Ascending aorta (tissue), 2 donors: ENCODE measurements around the gene BANP. TPM values are rescaled to one million over a fixed set of nuclear protein-coding genes. Genes with fewer than 3 reads are reported as not detected.

Experiments used
- DNase-seq, 2 donors: peaks; one replicate each; pipeline ENCODE4 v3.0.0-alpha.2; 2019; ENCODE audit warnings: low spot score in 2 of 2
- H3K27ac ChIP-seq, 2 donors: fragments of 200-600 bp; sonication (generic); one replicate each; pipeline ENCODE4 v1.5.1; 2016 to 2017; ENCODE audit warnings: mild to moderate bottlenecking in 1 of 2
- H3K27me3 ChIP-seq: fragments of 200-600 bp; sonication (generic); one replicate; pipeline ENCODE4 v1.5.1; 2017
- H3K36me3 ChIP-seq, 2 donors: fragments of 200-600 bp; sonication (generic); one replicate each; pipeline ENCODE4 v1.5.1; 2016
- H3K4me1 ChIP-seq, 2 donors: fragments of 200-600 bp; sonication (generic); one replicate each; pipeline ENCODE4 v1.5.1; 2016 to 2017; ENCODE audit warnings: mild to moderate bottlenecking in 1 of 2
- H3K4me3 ChIP-seq, 2 donors: fragments of 200-600 bp; sonication (generic); one replicate each; pipeline ENCODE4 v1.5.1; 2016 to 2017; ENCODE audit warnings: mild to moderate bottlenecking in 1 of 2
- H3K9me3 ChIP-seq, 2 donors: fragments of 200-600 bp; sonication (generic); one replicate each; pipeline ENCODE4 v1.5.1; 2016
- CTCF ChIP-seq, 3 experiments: fragments of 200-600 bp in 2 of 3; fragments of 450-650 bp in 1 of 3; sonication (generic) in 2 of 3; IDR thresholded peaks; one replicate each; pipeline ENCODE4 v1.5.1; 2016 to 2019; ENCODE audit warnings: antibody characterized with exemption in 3 of 3, mild to moderate bottlenecking in 1 of 3, moderate library complexity in 1 of 3
- intact Hi-C: fragments of 100-400 bp; cut with DNase I; formaldehyde crosslinking; loops from one replicate; pipeline ENCODE4 v1.15.1; 2023
- total RNA-seq: library from RNA; depleted of rRNA; stranded (reverse); fragments of >200 nt; gene quantifications from one replicate; pipeline ENCODE4 v1.1.0, GENCODE V29; 2016

Gene BANP
- total RNA-seq, 1 donor from 2014 or later, result 23.4 TPM

DNA sequence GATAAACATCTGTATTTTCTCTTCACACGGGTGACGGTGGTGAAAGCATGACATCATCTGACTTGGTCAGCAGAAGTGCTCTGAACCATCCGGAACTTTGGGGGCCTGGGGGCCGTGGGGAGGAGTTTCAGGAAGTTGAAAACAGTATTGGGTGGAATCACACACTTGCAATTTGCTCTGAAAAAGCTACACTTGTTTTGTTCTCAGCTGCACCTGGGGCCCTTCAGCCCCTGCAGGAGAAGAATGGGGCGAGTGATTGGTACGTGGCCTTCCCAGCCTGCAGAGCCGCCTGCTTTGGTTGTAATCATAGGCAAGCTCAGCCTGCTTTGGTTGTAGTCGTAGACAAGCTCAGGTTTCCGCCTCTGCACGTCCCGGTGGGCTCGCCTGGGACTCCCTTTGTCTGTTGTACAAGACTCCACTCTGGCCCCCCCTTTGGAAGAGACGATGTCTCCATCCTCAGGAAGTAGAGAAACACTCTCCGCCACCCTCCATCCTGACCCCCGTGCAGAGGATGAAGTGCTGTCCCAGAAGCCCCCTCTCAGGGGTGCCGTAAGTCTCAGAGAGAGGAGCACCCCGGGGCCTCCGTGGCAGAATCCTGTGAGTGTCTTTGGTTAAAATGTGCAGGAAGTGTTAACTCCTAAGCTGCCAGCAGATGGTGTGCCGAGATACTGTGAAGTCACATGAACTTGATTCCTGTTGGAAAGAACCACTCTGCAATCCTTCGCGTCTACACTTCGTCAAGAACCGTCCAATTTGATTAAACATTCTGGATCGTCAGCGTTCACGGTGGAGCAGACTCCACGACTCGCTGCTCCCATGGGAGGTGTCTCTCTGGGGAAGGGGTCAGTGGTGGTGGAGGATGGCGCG lies 5.4 kb downstream of the BANP start:
- H3K27ac ChIP-seq, result no peak overlapping the region
- intact Hi-C loops, result no loop called here
- H3K9me3 ChIP-seq, result no peaks in the 10 kb centered on the region
- peaks cover 0 to 12% of the 10 kb centered on the region in 2 donors for H3K36me3 ChIP-seq
- H3K4me3 ChIP-seq, result peak overlapping the region in 1 of 2 donors; percentile 10
- DNase-seq, result no peak
- peaks cover 0 to 9% of the 10 kb centered on the region in 2 donors for H3K4me1 ChIP-seq
- no peaks in the 10 kb centered on the region for H3K27me3 ChIP-seq
- no peak for TF ChIP-seq CTCF (IDR thresholded peaks at IDR 0.05)

GRCh38 chr16:87957296-87958094 lies 6.3 kb downstream of the BANP start:
- Histone ChIP-seq H3K27ac (no peak overlapping the region), H3K4me3 (no peak overlapping the region), H3K9me3 (no peaks in the 10 kb centered on the region), H3K36me3 (peaks cover 0 to 12% of the 10 kb centered on the region in 2 donors), H3K27me3 (no peaks in the 10 kb centered on the region), H3K4me1 (peaks cover 0 to 5% of the 10 kb centered on the region in 2 donors)
- intact Hi-C loops, result no loop called here
- no peak for DNase-seq
- no peak for TF ChIP-seq CTCF (IDR thresholded peaks at IDR 0.05)

- Histone ChIP-seq H3K9me3 (no peaks in the 10 kb centered on the region), H3K27me3 (no peaks in the 10 kb centered on the region), H3K4me3 (no peak overlapping the region), H3K27ac (no peak overlapping the region), H3K36me3 (peaks cover 0 to 12% of the 10 kb centered on the region in 2 donors), H3K4me1 (no peaks in the 10 kb centered on the region)
- no peak for DNase-seq
- intact Hi-C loops, result no loop called here
- TF ChIP-seq CTCF (IDR thresholded peaks at IDR 0.05), result no peak
Observed at GRCh38 chr16:87958632-87959031, 7.4 kb downstream of the BANP start.

GRCh38 chr16:87959391-87959990 lies 8.3 kb downstream of the BANP start:
- Histone ChIP-seq H3K27me3 (no peaks in the 10 kb centered on the region), H3K27ac (no peak overlapping the region), H3K9me3 (no peaks in the 10 kb centered on the region), H3K36me3 (peaks cover 0 to 7% of the 10 kb centered on the region in 2 donors), H3K4me3 (no peak overlapping the region), H3K4me1 (no peaks in the 10 kb centered on the region)
- intact Hi-C loops, result no loop called here
- TF ChIP-seq CTCF (IDR thresholded peaks at IDR 0.05), result no peak
- no peak for DNase-seq

DNA sequence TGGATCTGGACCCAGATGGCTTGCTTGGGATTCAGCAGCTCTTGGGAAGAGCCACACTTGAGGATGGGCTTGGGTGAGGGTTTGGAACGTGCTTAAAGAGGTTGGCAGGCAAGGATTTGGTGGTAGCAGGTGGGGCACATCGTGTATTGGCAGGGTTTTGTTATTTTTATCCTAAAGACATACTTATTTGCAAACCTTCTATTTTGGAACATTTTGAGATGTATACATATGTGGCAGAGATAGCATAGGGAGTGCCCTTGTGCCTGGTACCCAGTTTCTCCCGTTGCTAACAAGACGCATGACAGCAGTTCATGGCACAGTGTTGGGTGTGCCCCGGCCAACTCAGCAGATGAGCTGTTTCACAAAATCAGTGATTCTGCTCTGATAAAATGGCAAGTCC lies 9.1 kb downstream of the BANP start:
- Histone ChIP-seq H3K27me3 (no peaks in the 10 kb centered on the region), H3K9me3 (no peaks in the 10 kb centered on the region), H3K4me1 (peaks cover 0 to 2% of the 10 kb centered on the region in 2 donors), H3K27ac (no peak overlapping the region), H3K4me3 (no peak overlapping the region), H3K36me3 (peaks cover 0 to under 1% of the 10 kb centered on the region in 2 donors)
- intact Hi-C loops, result no loop called here
- TF ChIP-seq CTCF (IDR thresholded peaks at IDR 0.05), result no peak
- DNase-seq, result no peak
